SJSA1 (cell line): ENCODE data around the gene NUB1. TPM values are rescaled to one million over a fixed set of nuclear protein-coding genes. Genes with fewer than 3 reads are reported as not detected.

Source experiments
- DNase-seq, 2 experiments: peaks; one replicate each; pipeline ENCODE4 v3.0.0-alpha.2; 2015 to 2020; ENCODE audit warnings: low spot score in 2 of 2, low read depth in 1 of 2
- H3K27ac ChIP-seq: fragments of 250-450 bp; sonication (Bioruptor Pico); 2 replicates; pipeline ENCODE4 v1.5.1; 2020; ENCODE audit warnings: mild to moderate bottlenecking, moderate library complexity
- H3K27me3 ChIP-seq: fragments of 250-450 bp; sonication (Bioruptor Pico); replicated peaks from 2 replicates; pipeline ENCODE4 v1.5.1; 2020; ENCODE audit warnings: mild to moderate bottlenecking, moderate library complexity
- H3K36me3 ChIP-seq: fragments of 250-450 bp; sonication (Bioruptor Pico); 2 replicates; pipeline ENCODE4 v1.5.1; 2020; ENCODE audit warnings: mild to moderate bottlenecking
- H3K4me1 ChIP-seq: fragments of 250-450 bp; sonication (Bioruptor Pico); replicated peaks from 2 replicates; pipeline ENCODE4 v1.6.1; 2021; ENCODE audit warnings: mild to moderate bottlenecking
- H3K4me3 ChIP-seq: fragments of 250-450 bp; sonication (Bioruptor Pico); 2 replicates; pipeline ENCODE4 v1.5.1; 2020; ENCODE audit warnings: mild to moderate bottlenecking
- H3K9me3 ChIP-seq: fragments of 250-450 bp; sonication (Bioruptor Pico); replicated peaks from 2 replicates; pipeline ENCODE4 v1.5.1; 2020; ENCODE audit warnings: mild to moderate bottlenecking
- total RNA-seq: library from RNA; depleted of rRNA; stranded (reverse); fragments of >200 nt; shearing (Covaris generic); gene quantifications from 2 replicates; pipeline ENCODE4 v1.2.3, GENCODE V29; 2014

Gene NUB1
- total RNA-seq, 1 experiment from 2014 or later: 50.6 TPM

DNA sequence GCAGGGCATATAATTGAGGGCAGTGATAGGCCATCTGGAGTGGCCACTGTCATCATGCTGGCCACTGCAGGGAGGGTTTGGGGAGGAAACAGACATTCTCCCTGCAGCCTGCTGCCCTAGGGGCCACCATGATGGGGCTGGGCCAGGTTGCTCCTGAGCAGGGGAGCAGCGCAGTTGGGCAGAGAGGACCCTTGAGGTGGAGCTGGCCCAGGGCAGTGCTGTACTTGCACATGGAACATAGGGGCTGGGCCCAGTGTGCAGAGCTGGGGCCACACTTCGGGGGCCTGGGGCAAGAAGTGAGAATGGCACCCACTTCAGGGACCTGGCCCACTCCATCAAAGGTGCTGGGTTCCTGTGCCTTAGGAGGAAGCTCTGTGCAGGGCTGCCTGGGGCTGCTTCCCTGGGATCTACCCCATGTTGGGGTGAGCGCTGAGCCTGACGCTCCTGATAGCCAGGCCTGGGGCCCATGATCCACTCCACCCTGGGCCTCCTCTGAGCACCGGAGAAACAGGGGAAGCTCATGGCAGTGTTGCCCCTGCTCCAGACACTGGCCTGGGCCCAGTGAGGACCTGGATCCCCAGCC is 21.3 kb upstream of the NUB1 start:
- peaks cover 8% of the 10 kb centered on the region; the same call in 1 of the 2 replicates for H3K27me3 ChIP-seq
- H3K4me1 ChIP-seq: no peaks in the 10 kb centered on the region
- H3K27ac ChIP-seq: no peak overlapping the region
- no peaks in the 10 kb centered on the region for H3K36me3 ChIP-seq
- DNase-seq: peak in 1 of 2 experiments; percentile 36
- H3K9me3 ChIP-seq: peaks cover 5% of the 10 kb centered on the region
- H3K4me3 ChIP-seq: no peak overlapping the region

DNA sequence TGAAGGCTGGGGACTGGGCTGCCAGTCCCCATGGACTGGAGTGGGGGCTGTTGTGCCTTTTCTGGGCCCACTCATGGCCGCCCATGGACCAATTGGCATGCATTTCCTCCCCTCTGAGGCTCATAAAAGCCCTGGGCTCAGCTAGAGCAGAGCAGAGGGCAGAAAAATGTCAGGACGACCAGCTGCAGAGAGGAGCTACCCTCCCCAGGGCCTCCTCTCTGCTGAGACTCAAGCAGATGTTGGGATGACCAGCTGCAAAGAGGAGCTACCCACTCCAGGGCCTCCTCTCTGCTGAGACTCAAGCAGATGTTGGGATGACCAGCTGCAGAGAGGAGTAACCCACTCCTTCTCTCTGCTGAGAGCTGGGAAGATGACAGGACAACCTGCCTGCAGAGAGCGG is 20.3 kb upstream of the NUB1 start:
- no peaks in the 10 kb centered on the region for H3K36me3 ChIP-seq
- no peaks in the 10 kb centered on the region for H3K4me1 ChIP-seq
- H3K4me3 ChIP-seq: no peak overlapping the region
- H3K27me3 ChIP-seq: peaks cover 8% of the 10 kb centered on the region; the same call in 1 of the 2 replicates
- no peak overlapping the region for H3K27ac ChIP-seq
- DNase-seq: peak in 1 of 2 experiments; percentile 16
- peaks cover 5% of the 10 kb centered on the region for H3K9me3 ChIP-seq

DNA sequence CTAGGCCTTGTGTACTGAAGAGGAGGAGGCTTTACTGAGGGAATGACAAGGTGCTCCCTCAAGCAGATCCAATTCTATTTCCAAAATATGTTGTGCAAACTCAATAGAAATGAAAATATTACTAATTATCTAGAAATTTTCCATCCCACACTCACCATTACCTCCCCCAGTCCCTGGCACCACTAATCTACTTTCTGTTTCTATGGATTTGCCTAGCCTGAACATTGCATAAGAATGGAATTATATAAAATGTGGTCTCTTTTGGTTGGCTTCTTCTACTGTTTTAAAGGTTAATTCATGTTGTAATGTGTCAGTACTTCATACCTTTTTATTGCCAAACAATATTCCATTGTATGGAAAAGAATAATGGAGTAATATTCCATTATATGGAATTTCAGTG is 18.7 kb upstream of the NUB1 start:
- no peak for DNase-seq
- H3K9me3 ChIP-seq: peaks cover 5% of the 10 kb centered on the region
- H3K27me3 ChIP-seq: peaks cover 8% of the 10 kb centered on the region; the same call in 1 of the 2 replicates
- no peak overlapping the region for H3K4me3 ChIP-seq
- no peaks in the 10 kb centered on the region for H3K36me3 ChIP-seq
- no peak overlapping the region for H3K27ac ChIP-seq
- 0 out of 2 replicates have a peak, but pooled peaks cover 3% of the 10 kb centered on the region for H3K4me1 ChIP-seq

DNA sequence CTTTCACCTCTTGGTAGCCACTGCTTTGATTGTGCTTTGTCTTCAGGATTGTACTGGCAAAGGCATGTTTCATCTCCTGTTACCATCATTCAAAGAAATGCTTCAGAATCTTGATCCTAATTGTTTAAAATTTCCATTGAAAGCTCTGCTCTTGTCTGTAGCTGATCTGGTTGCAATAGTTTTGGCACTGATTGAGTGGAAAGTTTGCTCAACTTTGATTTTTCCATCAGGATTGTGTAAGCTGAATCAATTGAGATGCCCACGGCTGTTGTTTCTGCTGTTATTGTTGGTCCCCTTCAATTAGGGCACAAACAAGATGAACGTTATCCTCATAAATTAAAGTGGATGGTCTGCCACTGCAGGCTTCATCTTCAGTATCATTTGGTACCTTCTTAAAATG is 14.6 kb upstream of the NUB1 start:
- 0 out of 2 replicates have a peak, but pooled peaks cover 2% of the 10 kb centered on the region for H3K9me3 ChIP-seq
- no peak overlapping the region for H3K4me3 ChIP-seq
- H3K27me3 ChIP-seq: peaks cover 8% of the 10 kb centered on the region; the same call in 1 of the 2 replicates
- no peaks in the 10 kb centered on the region for H3K36me3 ChIP-seq
- DNase-seq: no peak
- 0 out of 2 replicates have a peak, but pooled peaks cover 3% of the 10 kb centered on the region for H3K4me1 ChIP-seq
- no peak overlapping the region for H3K27ac ChIP-seq

DNA sequence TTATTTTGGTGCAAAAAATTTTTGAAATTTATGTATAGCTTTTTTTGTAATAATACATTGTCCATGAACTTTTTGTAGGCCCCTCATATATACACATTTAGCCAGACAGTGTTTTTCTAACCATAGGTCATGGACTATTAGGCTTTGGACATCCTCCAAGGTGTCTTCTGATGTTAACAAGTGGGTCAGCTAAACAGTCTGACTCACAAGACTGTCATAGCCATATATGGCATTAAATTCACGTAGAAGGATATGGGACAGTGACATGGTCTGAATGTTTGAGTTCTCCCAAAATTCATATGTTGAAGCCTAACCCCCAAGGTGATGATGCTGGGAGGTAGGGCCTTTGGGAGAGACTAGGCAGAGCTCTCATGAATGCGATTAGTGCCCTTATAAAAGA is 14.0 kb upstream of the NUB1 start:
- H3K4me1 ChIP-seq: 0 out of 2 replicates have a peak, but pooled peaks cover 3% of the 10 kb centered on the region
- H3K36me3 ChIP-seq: no peaks in the 10 kb centered on the region
- no peak overlapping the region for H3K27ac ChIP-seq
- no peak overlapping the region for H3K4me3 ChIP-seq
- peaks cover 8% of the 10 kb centered on the region; the same call in 1 of the 2 replicates for H3K27me3 ChIP-seq
- 0 out of 2 replicates have a peak, but pooled peaks cover 2% of the 10 kb centered on the region for H3K9me3 ChIP-seq
- peak in 1 of 2 experiments; percentile 8 for DNase-seq

DNA sequence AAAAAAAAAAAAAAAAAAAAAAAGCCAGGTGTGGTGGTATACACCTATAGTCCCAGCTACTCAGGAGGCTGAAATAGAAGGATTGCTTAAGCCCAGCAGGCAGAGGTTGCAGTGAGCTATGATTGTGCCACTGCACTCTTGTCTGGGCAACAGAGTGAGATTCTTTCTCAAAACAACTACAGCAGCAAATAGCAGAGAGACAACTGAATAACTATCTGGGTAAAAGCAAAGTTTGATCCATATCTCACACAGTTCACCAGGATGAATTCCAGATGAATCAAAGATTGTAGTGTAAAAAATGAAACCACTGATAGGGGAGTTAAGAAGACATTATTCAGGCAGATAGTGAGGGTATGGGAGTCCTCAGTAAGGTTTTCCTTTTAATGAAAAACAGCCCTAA is 11.4 kb upstream of the NUB1 start:
- no peak for DNase-seq
- no peak overlapping the region for H3K27ac ChIP-seq
- 0 out of 2 replicates have a peak, but pooled peaks cover 3% of the 10 kb centered on the region for H3K4me1 ChIP-seq
- H3K9me3 ChIP-seq: 0 out of 2 replicates have a peak, but pooled peaks cover 2% of the 10 kb centered on the region
- no peaks in the 10 kb centered on the region for H3K36me3 ChIP-seq
- H3K27me3 ChIP-seq: 0 out of 2 replicates have a peak, but pooled peaks cover 3% of the 10 kb centered on the region
- H3K4me3 ChIP-seq: no peak overlapping the region

DNA sequence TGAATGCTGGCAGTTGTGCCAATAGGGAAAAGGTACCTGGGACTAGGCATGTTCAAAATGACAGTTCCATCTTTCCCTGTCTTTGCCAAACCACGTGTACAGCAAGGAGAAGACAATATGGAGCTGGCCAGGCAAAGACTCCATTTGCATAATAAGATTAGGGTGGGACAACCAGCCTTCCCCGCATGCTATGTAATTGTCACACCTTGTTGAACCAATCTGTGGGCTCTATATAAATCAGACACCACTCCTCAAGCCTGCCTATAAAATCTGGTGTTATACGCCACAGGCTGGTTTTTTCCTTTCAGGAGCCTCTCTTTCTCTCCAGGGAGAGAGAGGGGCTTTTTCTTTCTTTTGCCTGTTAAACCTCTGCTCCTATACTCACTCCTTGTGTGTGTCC is 11.0 kb upstream of the NUB1 start:
- Histone ChIP-seq H3K9me3 (0 out of 2 replicates have a peak, but pooled peaks cover 2% of the 10 kb centered on the region), H3K4me3 (no peak overlapping the region), H3K36me3 (no peaks in the 10 kb centered on the region), H3K4me1 (0 out of 2 replicates have a peak, but pooled peaks cover 3% of the 10 kb centered on the region), H3K27me3 (0 out of 2 replicates have a peak, but pooled peaks cover 3% of the 10 kb centered on the region), H3K27ac (no peak overlapping the region)
- peak in 1 of 2 experiments; percentile 11 for DNase-seq

DNA sequence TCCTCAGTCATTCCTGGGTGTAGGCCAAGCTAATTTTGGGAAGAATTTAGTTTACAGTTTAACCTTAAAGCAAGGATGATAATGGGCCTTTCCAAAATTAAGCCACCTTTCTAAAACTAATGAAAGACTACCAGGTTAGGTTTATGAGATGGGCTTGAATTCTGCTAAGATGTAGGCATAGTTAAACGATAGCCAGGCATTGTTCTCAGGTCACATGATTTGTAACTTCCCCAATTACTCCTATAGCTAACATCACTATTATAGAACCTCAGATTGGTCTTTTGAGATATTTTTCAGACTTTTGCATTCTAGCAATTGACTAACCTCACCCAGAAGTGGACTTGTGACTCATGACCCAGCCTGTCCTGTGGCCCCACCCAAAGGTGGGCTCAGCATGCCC is 7.0 kb upstream of the NUB1 start:
- H3K9me3 ChIP-seq: no peaks in the 10 kb centered on the region
- H3K36me3 ChIP-seq: no peaks in the 10 kb centered on the region
- no peaks in the 10 kb centered on the region for H3K4me1 ChIP-seq
- no peak for DNase-seq
- H3K27ac ChIP-seq: no peak overlapping the region
- 0 out of 2 replicates have a peak, but pooled peaks cover 3% of the 10 kb centered on the region for H3K27me3 ChIP-seq
- no peak overlapping the region for H3K4me3 ChIP-seq

DNA sequence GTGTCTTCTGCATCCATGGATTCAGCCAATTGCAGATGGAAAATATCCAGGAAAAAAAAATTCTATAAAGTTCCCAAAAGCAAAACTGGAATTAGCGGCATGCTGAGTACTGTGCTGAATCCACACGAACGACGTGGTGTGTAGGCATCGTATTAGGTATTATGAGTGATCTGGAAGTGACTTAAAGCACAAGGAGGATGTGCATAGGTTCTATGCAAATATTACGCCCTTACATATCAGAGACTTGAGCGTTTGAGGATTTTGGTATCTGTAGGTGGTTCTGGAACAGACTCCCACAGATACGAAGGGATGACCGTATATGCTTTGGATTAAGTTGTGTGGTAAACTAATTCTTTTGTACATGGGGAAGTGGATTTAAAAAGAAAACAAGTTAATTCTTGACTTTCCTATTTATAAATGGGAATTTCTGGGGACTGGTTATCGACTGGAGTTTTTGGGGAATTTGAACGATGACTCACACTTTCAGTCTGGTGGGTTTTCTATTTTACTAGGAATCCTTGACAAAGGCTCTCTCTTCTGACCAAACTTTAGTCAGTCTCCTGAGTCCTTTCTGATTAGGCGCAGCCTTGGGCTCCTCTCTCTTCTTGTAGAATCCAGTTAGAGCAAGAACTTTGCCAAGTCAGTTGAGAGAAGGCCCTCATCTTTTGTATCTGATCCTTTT is 5.4 kb upstream of the NUB1 start:
- 0 out of 2 replicates have a peak, but pooled peaks cover 3% of the 10 kb centered on the region for H3K27me3 ChIP-seq
- no peaks in the 10 kb centered on the region for H3K9me3 ChIP-seq
- peak in 1 of 2 experiments; percentile 18 for DNase-seq
- H3K4me3 ChIP-seq: no peak overlapping the region
- H3K36me3 ChIP-seq: no peaks in the 10 kb centered on the region
- H3K4me1 ChIP-seq: 0 out of 2 replicates have a peak, but pooled peaks cover 1% of the 10 kb centered on the region
- no peak overlapping the region for H3K27ac ChIP-seq

DNA sequence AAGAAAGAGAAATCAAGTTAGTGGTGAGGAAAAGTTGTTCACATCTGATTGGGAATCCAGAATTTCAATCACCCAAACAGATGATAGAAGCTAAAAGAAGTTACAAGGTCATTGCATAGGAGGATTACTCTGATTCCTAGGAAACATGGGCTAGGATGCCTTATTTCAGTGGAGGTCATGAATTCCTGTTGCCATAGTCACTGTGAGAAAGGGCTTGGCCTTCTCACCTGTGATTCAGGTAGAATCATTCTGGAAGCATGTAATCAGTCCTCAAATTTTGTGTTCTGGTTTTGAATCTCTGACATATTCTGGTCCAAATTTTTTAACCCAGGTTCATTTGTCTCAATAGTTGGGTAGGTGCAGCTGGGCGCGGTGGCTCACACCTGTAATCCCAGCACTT is 4.3 kb upstream of the NUB1 start:
- Histone ChIP-seq H3K36me3 (no peaks in the 10 kb centered on the region), H3K27ac (no peak overlapping the region), H3K4me1 (0 out of 2 replicates have a peak, but pooled peaks cover 3% of the 10 kb centered on the region), H3K27me3 (0 out of 2 replicates have a peak, but pooled peaks cover 3% of the 10 kb centered on the region), H3K9me3 (no peaks in the 10 kb centered on the region), H3K4me3 (no peak overlapping the region)
- no peak for DNase-seq

DNA sequence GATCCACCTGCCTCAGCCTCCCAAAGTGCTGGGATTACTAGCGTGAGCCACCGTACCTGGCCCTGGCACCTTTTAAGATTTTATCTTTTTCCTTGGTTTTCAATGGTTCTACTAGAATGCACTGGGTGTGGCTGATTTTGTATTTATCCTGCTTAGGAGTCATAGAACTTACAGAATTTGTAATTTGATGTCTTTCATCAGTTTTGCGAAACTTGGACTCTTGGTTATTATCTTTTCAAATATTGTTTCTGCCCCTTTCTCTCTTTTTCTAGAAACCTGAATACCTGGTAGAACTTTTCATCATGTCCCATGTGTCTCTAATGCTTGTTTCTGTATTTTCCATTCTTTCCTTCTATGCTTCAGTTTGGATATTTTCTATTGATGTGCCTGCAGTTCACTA is 2.8 kb upstream of the NUB1 start:
- no peak overlapping the region for H3K4me3 ChIP-seq
- 0 out of 2 replicates have a peak, but pooled peaks cover 2% of the 10 kb centered on the region for H3K36me3 ChIP-seq
- H3K9me3 ChIP-seq: no peaks in the 10 kb centered on the region
- H3K4me1 ChIP-seq: peaks cover 8% of the 10 kb centered on the region; the same call in 1 of the 2 replicates
- H3K27me3 ChIP-seq: 0 out of 2 replicates have a peak, but pooled peaks cover 3% of the 10 kb centered on the region
- H3K27ac ChIP-seq: no peak overlapping the region
- peak in 1 of 2 experiments; percentile 14 for DNase-seq

DNA sequence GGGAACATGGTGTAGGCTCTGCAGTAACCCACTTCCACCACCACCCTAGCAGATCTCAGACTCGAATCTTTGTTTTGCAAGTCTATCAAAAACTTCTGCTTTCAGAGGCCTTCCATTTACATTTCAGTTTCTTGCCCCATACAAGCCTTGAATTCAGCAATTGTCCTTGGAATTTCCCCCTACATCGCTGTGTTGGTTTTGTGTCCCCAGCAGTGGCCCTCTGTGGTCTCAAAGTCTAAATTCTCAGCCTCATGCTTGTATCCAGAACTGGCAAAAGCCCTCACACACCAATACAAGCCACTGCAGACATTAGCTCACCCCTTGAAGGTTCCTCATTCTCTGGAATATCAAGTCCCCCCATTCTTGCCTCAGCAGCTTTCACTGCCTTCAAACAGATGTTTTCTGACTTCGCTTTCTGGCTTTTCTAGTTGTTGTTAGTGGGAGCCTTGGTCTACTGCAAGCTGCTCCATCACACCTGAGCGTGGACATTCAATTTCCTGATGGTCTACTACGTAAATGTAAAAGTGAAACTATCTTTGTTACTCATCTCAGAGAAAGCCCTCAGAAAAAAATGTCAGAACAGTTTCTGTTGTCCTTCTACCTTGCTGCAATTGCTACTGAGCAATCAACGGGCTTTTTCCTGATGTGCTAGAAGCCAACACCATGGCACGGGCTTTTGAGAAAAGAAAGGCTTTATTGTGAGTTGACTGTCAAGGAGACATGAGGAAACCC is 1.8 kb upstream of the NUB1 start:
- Histone ChIP-seq H3K4me1 (peaks cover 8% of the 10 kb centered on the region; the same call in 1 of the 2 replicates), H3K27ac (no peak overlapping the region), H3K4me3 (no peak overlapping the region), H3K27me3 (no peaks in the 10 kb centered on the region), H3K36me3 (0 out of 2 replicates have a peak, but pooled peaks cover 2% of the 10 kb centered on the region), H3K9me3 (no peaks in the 10 kb centered on the region)
- peak in 1 of 2 experiments; percentile 9 for DNase-seq

DNA sequence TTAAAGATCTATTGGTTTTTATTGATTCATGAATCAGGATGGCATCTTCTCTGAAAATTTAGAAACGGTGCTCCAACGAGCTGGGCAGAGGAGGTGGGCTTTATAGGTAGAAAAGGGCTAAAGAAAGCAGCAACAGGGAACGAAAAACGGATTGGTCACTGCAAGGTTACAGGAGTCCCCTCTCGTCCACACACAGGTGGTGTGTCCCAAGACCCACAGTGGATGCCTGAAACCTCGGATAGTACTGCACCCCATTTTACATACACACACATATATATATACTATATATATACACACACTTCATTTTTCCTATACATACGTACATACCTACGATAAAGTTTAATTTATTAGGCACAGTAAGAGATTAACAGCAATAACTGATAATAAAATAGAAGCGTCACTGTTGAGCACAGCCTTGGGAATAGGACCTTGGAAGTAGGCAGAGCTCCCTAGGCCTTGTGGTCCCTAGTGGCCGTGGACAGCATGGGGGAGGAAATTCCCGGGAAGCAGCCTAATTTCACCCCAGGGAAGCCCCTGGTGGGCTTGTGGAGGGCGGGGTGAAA is 737 bp upstream of the NUB1 start:
- Histone ChIP-seq H3K9me3 (no peaks in the 10 kb centered on the region), H3K36me3 (peaks cover 10% of the 10 kb centered on the region), H3K4me3 (peak overlapping the region; percentile 79), H3K27ac (no peak overlapping the region), H3K4me1 (peaks cover 8% of the 10 kb centered on the region; the same call in 1 of the 2 replicates), H3K27me3 (no peaks in the 10 kb centered on the region)
- DNase-seq: peak in 1 of 2 experiments; percentile 9
